Measurements from ENCODE around the gene MMS22L.

MMS22L gene

DNA sequence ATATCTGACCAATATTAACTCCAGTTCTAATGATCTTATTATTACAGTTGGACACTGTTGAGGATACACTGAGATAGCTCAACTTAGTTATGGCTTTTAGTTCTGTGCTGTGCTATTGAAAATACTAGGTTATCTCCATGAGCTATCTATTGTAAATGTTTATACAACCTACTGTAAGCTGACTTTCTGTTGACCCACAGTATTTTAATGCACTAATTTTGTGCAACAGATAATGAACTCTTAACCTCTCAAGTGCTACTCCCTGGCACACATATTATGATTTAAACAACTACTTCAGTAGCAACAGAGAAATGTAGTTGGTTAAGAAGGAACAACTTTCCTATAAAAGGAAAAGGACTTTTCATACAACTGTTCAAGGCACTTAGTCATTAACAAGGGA is 5.2 kb upstream of the MMS22L start:
- no peak overlapping the region for H3K4me3 ChIP-seq (ENCODE audit: low read depth, low read length)
- TF ChIP-seq, protein P1, sequence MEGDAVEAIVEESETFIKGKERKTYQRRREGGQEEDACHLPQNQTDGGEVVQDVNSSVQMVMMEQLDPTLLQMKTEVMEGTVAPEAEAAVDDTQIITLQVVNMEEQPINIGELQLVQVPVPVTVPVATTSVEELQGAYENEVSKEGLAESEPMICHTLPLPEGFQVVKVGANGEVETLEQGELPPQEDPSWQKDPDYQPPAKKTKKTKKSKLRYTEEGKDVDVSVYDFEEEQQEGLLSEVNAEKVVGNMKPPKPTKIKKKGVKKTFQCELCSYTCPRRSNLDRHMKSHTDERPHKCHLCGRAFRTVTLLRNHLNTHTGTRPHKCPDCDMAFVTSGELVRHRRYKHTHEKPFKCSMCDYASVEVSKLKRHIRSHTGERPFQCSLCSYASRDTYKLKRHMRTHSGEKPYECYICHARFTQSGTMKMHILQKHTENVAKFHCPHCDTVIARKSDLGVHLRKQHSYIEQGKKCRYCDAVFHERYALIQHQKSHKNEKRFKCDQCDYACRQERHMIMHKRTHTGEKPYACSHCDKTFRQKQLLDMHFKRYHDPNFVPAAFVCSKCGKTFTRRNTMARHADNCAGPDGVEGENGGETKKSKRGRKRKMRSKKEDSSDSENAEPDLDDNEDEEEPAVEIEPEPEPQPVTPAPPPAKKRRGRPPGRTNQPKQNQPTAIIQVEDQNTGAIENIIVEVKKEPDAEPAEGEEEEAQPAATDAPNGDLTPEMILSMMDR (IDR thresholded peaks at IDR 0.05; ENCODE audit: low read depth, low read length), result no peak

DNA sequence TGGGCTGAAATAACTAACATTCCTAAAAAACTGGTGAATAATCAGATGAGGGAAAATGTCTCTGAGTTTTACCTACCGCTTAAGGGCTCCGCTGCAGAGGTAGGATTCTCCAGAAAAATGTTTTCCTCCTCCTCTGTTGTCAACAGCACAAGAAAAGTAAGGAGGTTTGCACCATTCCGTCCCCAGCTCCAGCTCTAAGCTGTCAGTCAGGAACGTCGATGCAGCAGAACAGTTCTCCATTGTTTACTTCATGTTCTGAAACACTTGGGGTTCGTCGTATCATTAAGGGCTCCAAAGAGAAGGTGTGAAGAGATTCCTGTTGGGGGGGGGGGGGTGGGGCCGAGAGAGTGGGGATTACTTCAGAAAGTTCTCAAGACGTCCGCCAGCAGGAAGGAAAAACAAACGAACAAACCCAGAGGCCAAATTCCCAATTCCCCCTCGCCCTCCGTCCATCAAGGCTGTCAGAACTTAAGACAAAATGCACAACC is 734 bp downstream of the MMS22L start:
- TF ChIP-seq, protein P1 (IDR thresholded peaks at IDR 0.05; ENCODE audit: low read depth, low read length), result no peak
- H3K4me3 ChIP-seq (ENCODE audit: low read depth, low read length), result peak overlapping the region; percentile 79

DNA sequence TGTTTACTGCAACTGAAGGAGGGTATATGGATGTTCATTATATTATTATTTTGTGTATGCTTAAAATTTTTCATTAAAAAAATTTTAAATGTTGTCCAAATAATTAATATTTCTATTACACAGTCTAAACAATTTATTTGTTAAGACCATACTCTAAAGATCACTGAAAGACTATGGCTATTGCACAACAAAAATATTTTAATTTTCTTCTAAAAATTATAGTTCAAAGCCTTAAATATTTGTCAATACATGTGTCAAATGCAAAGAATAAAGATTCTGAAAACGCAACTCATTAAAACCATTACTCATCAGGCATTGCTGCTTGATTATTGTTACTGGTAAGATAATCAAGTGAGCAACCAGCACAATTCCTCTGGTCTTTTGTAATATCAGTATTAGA is 2.2 kb downstream of the MMS22L start:
- no peak overlapping the region for H3K4me3 ChIP-seq (ENCODE audit: low read depth, low read length)
- TF ChIP-seq, protein P1 (IDR thresholded peaks at IDR 0.05; ENCODE audit: low read depth, low read length), result no peak

DNA sequence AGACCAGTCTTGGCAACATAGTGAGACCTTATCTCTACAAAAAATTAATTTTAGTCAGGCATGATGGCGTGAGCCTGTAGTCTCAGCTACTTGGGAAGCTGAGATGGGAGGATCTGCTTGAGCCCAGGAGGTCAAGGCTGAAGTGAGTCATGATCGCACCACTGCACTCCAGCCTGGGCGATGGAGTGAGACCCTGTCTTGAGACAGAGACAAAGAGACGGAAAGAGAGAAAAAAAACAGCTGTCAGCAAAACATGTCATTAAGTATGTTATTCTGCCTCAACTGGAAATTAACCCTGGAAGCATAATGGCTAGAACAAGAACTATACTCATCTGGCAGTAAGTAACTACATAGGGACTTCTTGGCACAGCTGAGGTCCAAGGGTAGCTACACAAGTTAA is 7.2 kb downstream of the MMS22L start:
- TF ChIP-seq, protein P1 (IDR thresholded peaks at IDR 0.05; ENCODE audit: low read depth, low read length), result no peak
- H3K4me3 ChIP-seq (ENCODE audit: low read depth, low read length), result no peak overlapping the region

DNA sequence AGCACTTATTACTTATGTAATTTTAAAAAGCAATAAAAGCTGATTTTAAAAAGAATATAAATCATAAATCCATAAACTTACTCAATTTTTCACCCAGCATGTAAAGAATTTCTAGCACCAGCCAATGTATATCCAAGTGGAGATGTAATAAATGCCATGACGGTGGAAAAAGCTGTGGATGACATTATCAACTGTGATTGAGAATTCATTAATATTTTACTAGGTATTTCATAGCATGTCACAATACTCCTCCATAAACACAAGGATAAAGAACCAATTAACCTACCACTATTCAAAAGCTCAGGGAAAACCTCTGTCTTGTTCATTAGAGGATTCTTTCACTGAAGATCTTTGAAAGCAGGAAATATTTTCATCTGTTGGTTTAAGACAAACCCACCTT is 13.2 kb downstream of the MMS22L start:
- TF ChIP-seq, protein P1 (IDR thresholded peaks at IDR 0.05; ENCODE audit: low read depth, low read length), result no peak
- no peak overlapping the region for H3K4me3 ChIP-seq (ENCODE audit: low read depth, low read length)

DNA sequence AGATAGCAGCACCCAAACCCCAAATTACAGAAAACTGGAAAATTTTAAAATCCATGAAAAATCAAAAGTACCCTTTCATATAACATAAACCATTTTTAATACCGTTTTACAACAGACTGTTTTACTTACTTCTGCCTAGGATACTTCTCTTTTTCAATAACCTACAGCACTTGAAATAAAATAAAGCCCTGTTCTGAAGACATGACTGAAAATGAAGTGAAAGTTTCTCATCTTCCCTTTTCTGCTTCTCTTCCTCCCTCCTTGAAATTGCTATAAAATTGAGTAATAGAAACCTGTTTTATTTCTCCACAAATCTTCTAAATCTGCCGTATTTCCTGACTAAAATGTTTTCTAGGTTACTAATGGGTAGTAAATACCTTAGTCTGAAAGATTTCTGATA is 20.3 kb downstream of the MMS22L start:
- TF ChIP-seq, protein P1 (IDR thresholded peaks at IDR 0.05; ENCODE audit: low read depth, low read length), result no peak

DNA sequence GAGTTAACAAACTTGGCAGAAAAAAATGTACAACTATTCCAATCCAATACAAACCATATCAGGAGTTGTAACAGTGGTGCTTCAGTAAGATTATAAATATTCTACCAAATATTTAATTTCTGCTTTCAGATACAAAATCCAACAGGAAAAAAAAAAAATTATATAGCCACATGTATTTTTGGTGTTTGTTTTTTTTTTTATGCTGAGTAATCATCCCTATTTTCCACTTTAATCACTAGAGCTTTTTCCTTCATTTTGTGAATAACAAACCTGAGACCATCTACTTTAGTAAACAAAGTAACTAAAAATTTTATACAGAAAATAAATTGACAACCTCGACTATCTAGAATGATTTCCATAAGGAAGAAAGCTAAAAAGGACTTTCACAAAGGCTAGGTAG is 36.2 kb downstream of the MMS22L start:
- TF ChIP-seq, protein P1 (IDR thresholded peaks at IDR 0.05; ENCODE audit: low read depth, low read length), result no peak

More for the DNA sequence above, 20.3 kb downstream of the MMS22L start:
- no peak overlapping the region for H3K4me3 ChIP-seq (ENCODE audit: low read depth, low read length)

More for the DNA sequence above, 36.2 kb downstream of the MMS22L start:
- no peak overlapping the region for H3K4me3 ChIP-seq (ENCODE audit: low read depth, low read length)
